GM18526 (cell line): ENCODE results near the gene MTHFD2L.

Experiments
- POLR2A ChIP-seq: IDR thresholded peaks from 3 replicates; pipeline ENCODE4 v1.6.1; 2011; ENCODE audit not compliant: insufficient read length; ENCODE audit errors: extremely low read depth

Gene MTHFD2L

DNA sequence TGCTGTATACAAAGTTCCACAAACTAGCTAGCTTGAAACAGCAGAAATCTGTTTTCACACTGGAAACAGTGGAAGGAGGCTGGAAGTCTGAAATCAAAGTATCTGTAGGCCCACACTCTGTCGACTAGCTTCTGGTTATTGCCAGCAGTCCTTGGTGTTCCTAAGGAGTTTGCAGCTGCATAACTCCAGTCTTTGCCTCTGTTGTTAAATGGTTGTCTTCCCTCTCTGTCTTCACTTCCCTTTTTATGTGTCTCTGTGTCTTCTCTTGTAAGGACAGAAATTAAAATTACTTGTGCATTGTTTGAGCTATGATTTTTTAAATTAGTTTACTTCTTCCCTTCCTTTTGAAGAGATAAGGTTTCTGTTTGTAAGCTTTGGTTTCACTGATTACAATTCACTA is 8.2 kb downstream of the MTHFD2L start:
- TF ChIP-seq POLR2A = no peak

DNA sequence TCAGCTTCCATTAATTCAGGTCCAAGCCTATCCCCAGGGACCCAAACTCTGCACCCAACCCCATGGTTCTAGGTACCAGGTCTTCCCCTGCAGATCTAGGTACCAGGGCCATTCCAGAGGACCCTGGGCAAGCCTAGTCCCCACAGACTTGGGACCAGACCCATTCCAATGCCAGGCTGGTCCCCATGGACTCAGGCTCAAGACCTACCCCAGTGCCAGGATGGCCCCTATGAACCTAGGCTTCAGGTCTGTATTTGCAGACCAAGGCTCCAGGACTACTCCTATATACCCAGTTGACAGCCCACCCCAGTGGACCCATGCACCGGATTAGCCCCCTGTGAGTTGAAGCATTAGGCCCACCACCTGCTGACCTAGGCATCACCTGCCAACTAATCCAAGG is 8.9 kb downstream of the MTHFD2L start:
- TF ChIP-seq POLR2A = no peak

DNA sequence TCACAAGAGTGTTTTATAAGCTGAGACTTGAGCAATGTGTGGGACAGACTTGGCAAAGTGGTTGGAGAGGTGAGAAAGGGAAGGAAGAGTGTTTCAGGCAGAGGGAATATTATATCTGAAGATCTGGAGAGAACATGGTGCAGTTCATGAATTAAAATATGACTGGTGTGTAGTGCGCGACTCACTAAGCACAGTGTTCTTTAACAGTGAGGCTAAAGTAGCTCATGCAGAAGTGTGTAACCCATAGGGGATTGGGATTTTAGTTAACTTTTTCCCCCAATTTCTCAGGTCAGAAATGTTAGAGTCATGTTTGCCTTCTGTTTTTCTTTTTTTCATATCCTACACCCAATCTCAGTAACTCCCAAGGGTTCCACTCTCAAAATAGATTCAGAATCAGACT is 9.7 kb downstream of the MTHFD2L start:
- no peak for TF ChIP-seq POLR2A

DNA sequence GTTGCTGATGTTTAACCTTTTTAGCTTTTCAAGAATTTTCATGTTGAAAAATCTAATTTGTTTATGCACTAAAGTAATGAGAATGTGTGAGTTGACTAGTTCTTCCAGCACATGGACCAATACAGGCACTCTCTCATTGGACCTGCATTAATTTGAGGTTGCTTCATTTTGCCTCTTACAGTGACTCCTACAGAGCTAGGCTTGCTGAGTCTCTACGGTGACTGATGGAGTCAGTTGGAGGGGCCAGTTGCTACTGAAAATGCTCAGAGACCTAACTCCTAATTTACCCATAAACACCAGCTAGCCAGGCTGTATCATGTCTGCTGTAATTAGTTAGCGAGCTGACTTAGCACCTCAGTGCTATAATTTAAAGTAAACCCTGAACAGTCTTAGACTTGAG is 10.9 kb downstream of the MTHFD2L start:
- TF ChIP-seq POLR2A = no peak

DNA sequence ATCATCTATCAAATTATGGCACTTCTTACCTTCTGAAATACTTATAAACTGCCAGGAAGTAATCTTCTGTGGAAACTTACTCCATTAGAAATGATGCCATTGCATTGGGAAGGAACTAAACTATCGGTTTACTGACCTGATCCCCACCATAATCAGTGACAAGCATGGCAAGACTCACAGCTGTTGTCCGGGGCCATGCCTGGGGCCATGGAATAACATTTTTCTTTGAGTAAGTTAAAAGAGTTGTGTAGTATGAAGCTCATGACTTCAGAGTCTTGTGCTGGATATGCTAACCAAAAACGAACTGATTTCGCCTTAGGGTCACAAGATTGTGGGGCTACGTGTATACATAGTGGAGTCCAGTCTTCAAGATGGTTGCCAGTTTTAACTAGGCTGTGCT is 15.4 kb downstream of the MTHFD2L start:
- no peak for TF ChIP-seq POLR2A

DNA sequence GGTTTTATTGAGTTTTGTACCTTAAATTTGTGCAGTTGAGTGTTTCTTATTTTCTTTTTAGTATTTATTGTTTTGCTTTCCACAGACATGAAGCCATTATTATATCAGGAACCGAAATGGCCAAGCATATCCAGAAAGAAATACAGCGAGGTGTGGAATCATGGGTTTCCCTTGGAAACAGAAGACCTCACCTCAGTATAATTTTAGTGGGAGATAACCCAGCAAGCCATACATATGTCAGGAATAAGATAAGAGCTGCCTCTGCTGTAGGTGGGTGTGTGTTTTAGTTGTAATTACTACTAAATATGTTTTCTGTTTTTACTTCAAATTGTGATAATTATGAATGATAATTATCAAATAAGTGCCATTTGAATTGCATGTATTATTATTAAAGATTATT is 16.5 kb downstream of the MTHFD2L start:
- no peak for TF ChIP-seq POLR2A

DNA sequence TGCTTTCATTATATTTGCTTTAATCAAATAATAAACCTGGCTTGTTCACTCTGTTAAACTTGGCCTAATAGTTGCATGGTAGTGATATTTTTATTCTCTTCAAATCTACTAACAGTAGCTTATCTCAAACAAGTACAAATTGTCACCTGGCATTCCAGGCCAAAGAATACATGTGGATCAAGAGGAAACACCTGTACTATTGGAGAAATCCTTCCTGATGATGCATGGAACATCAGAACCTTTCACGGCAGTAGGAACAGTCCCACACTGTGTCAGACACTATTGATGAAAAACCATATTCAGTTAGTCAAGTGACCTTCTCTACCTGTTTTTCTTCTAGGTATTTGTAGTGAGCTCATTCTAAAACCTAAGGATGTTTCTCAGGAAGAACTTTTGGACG is 17.0 kb downstream of the MTHFD2L start:
- no peak for TF ChIP-seq POLR2A

DNA sequence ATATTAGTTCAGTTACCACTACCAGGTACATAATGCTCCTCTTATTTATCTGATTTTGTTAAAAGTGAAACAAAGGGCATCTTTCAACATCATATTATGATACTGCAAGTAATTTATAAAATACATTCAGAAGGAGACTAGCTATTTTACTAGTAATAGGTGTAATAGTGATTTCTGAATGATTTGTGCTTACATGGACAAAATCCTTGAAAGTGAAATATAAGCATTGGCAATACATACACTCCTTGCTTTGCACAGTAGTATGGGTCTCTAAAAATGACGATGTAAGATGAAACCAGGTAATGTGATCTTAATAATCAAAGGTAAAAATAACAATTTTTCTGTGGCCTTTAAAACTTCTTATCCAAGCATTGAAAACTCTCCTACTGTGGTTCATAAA is 17.5 kb downstream of the MTHFD2L start:
- no peak for TF ChIP-seq POLR2A

DNA sequence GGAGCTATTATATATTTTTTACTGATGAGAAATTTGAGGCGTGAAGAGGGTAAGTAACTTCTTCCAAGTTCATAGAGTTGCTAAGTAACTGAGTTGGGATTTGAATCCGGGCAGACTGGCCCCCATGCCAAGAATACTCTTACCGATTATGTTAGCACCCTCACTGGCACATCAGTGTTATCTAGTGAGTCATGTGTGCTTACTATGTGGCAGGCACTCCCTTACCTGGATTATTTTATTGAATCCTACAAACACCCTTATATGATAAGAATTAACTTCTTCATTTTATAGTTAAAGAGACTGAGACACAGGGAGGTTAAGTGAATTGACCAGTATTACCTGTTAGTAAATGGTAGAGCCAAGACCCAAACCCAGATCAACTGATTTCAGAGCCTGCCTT is 20.9 kb downstream of the MTHFD2L start:
- TF ChIP-seq POLR2A = no peak

DNA sequence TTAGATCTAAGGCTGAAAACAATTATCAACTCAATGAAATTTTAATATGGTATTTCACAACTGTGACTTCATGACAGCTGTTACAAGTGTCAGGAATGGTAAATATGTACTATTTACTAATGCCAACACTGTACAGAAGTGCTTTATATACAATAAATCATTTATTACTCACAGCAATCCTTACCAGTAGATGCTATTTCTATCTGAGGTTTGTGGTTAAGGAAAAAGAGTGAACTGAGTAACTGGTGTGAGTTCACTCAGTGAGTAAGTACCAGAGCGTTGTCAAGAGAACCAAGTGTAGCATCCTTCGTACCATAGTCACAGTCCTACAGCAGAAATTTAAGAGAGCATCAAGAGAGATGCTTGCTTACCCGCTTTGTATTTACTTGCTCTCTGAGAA is 23.3 kb downstream of the MTHFD2L start:
- TF ChIP-seq POLR2A = no peak

DNA sequence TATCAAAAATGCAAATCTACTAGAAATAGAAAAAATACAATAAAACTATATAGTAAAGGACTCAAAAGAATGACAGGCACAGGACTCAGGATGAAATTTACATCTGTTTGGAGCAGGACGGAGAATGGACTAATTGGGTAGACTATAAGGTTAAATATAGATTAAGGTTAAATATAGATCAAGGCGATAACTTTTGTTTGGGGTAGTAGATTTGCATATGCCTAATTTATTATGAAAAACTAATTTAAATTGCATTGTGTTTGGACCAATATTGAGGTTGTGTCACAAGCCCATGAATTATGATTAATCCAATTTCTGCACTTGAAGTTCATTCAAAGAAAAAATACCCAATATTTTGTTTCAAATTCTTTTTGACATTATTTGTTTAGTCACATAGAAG is 31.0 kb downstream of the MTHFD2L start:
- no peak for TF ChIP-seq POLR2A

DNA sequence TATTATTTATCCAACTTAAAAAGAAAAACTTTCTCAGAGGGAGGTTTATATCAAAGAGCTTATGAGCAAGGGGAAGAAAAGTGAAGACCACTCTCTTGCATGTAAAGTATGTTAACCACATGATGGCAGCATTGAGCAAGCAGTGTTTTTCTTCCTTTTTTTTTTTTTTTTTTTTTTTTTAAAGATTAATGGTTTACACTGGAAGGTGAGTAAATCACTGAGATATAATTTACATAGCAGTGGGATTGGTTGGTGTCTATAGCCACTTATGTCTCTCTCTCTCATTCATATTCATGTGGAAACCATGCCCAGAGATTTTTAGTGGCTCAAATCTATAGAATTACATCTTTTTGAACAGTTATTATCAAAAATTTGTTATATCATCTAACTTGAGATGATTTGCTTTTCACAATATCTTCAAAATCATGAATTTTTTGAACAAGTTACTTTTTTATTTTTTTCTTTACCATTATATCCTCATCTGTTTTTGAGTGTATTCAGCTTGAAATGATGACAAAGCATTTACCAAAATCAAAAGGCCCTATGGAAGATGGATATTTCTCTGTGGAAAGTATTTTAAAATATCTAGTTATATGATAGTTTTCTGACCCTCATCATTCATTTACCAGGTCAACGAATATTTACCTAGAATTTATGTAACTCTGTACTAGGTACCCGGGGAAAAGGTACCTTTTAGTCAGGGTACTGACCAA is 31.6 kb downstream of the MTHFD2L start:
- TF ChIP-seq POLR2A = no peak

DNA sequence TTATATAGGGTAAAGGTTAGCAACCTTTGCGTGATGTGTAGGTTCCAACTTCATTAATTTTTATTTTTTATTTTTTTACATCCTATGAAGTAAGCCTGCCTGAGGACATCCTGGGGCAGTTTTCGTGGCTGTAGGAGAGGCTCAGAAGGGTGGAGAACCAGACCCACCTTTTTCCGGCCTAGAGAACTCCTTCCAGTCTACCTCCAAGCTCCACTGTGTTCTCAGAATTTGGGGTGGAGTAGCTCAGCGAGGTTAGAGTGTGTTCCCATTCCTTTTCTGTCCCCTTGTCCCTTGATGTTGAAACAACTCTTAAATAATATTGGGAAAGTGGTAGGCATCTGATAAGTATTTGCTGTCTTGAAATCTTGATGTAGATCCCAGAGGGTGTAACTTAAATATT is 32.4 kb downstream of the MTHFD2L start:
- TF ChIP-seq POLR2A = no peak

DNA sequence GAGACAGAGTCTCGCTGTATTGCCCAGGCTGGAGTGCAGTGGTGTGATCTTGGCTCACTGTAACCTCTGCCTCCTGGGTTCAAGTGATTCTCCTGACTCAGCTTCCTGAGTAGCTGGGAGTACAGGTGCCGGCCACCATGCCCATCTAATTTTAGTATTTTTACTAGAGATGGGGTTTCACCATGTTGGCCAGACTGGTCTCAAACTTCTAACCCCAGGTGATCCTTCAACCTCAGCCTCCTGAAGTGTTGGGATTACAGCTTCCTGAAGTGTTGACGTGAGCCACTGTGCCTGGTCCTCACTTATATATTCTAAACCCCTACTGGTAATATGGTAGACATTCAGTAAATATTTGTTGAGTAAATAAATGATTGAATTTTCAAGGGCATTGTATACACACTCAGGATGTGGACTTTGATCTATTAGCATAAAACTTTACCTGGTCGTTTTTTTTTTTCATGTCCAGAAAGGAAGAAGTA is 33.0 kb downstream of the MTHFD2L start:
- no peak for TF ChIP-seq POLR2A

DNA sequence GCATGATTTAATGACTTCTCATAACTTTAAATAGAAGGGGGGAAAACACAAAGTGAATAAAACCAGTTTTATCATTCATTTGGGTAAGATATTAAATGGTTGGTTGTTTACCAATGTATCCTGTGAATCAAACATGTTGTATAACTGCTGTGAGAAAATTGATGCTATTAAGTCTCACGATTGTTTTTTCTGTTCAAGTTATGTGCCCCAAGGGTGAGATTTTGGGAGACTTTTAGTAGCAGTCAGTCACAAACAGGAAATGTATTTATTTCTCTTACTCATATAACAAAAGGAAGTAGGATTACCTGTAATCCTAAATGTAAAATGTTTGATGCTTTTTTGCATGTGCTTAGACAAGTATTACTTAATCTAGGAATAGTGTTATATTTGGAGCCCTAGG is 39.2 kb downstream of the MTHFD2L start:
- no peak for TF ChIP-seq POLR2A

DNA sequence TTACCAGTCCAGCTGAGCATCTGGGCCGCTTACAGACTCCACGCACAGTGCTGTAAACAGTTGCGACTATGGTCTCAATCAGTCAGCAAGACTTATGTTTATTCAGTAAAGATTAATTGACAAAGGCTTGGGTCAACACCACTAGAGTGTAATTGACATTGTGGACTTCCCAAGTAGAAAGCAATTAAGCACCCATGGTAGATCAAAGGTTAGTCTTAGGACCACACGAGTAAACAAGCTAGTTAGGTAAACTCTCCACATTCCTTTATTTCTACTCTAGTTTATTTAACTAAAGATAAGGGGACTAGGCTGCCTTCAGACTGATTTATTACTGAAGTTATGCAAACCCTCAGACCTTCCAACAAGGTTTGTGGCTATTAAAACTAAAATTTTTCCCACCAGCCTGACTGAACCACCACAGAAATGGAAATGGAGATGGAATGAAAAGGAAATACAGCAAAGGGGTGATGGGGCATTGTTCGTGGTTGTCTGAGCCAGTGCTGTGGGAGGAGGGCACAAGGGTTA is 44.2 kb downstream of the MTHFD2L start:
- no peak for TF ChIP-seq POLR2A

DNA sequence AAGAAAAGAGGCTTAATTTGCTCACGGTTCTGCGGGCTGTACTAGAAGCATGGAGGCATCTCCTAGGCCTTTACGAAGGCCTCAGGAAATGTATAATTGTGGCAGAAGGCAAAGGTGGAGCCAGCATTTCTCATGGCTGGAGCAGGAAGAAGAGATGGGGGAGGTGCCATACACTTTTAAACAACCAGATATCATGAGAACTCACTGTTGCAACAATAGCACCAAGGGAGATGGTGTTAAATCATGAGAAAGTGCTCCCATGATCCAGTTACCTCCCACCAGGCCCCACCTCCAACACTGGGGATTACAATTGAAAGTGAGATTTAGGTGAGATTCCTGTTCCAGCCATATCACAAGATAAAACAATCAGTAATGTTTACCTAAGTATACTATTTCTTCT is 45.5 kb downstream of the MTHFD2L start:
- no peak for TF ChIP-seq POLR2A
